NCI-H226 (cell line): Measurements from ENCODE around the gene SLC25A34.

ENCODE experiments used
- DNase-seq: peaks from one replicate; pipeline ENCODE4 v3.0.0-alpha.2; 2015

The SLC25A34 gene

GRCh38 chr1:15714406-15715136, 21.5 kb upstream of the SLC25A34 start:
- DNase-seq, result no peak

GRCh38 chr1:15717418-15718125, 18.5 kb upstream of the SLC25A34 start:
- no peak for DNase-seq

GRCh38 chr1:15718199-15718601, 17.9 kb upstream of the SLC25A34 start:
- DNase-seq, result no peak

- DNase-seq, result no peak
These were observed 16.5 kb upstream of the SLC25A34 start for GRCh38 chr1:15719381-15720120.

GRCh38 chr1:15720861-15721260, 15.2 kb upstream of the SLC25A34 start:
- DNase-seq, result no peak

GRCh38 chr1:15722411-15722810, 13.6 kb upstream of the SLC25A34 start:
- DNase-seq, result no peak

- no peak for DNase-seq
These were observed 13.1 kb upstream of the SLC25A34 start for GRCh38 chr1:15722836-15723532.

- DNase-seq, result no peak
These were observed 12.3 kb upstream of the SLC25A34 start for GRCh38 chr1:15723631-15724246.

- no peak for DNase-seq
These were observed 10.8 kb upstream of the SLC25A34 start for GRCh38 chr1:15724949-15725880.

GRCh38 chr1:15726508-15726907, 9.6 kb upstream of the SLC25A34 start:
- DNase-seq, result no peak

GRCh38 chr1:15727021-15727420, 9.0 kb upstream of the SLC25A34 start:
- DNase-seq, result no peak

- DNase-seq, result no peak
These were observed 8.6 kb upstream of the SLC25A34 start for GRCh38 chr1:15727424-15727823.

GRCh38 chr1:15727866-15728534, 8.1 kb upstream of the SLC25A34 start:
- no peak for DNase-seq

GRCh38 chr1:15728937-15729657, 7.0 kb upstream of the SLC25A34 start:
- no peak for DNase-seq

- no peak for DNase-seq
These were observed 5.6 kb upstream of the SLC25A34 start for GRCh38 chr1:15730423-15730822.

- DNase-seq, result no peak
These were observed 5.1 kb upstream of the SLC25A34 start for GRCh38 chr1:15730936-15731335.

- DNase-seq, result no peak
These were observed 4.0 kb upstream of the SLC25A34 start for GRCh38 chr1:15731735-15732685.

- no peak for DNase-seq
These were observed 3.4 kb upstream of the SLC25A34 start for GRCh38 chr1:15732686-15733081.

GRCh38 chr1:15733218-15733725, 2.8 kb upstream of the SLC25A34 start:
- no peak for DNase-seq
